SK-N-SH (cell line): ENCODE data around the gene MINDY4. TPM values are rescaled to one million over a fixed set of nuclear protein-coding genes. Genes with fewer than 3 reads are reported as not detected.

ENCODE experiments used
- CTCF ChIA-PET: fragments of 300-600, 350-600 bp; formaldehyde crosslinking; extraction: SDS; loops from one replicate; lab custom pipeline; 2021; lab: Yijun Ruan, JAX
- POLR2A ChIA-PET: fragments of 350-600 bp; sonication (Branson Sonifier 250); formaldehyde crosslinking; extraction: SDS; loops from one replicate; lab custom pipeline; 2020; ENCODE audit warnings: antibody characterized with exemption, inconsistent platforms; lab: Yijun Ruan, JAX
- DNase-seq: peaks from one replicate; pipeline ENCODE4 v3.0.0; 2012
- H2AFZ ChIP-seq: fragments of 200-600 bp; sonication (generic); 2 replicates; pipeline ENCODE4 v1.8.1; 2016; ENCODE audit warnings: antibody characterized with exemption, mild to moderate bottlenecking, low read depth
- H3F3A ChIP-seq: fragments of 200-600 bp; sonication (generic); replicated peaks from 2 replicates; pipeline ENCODE3; 2016; ENCODE audit warnings: antibody characterized with exemption, mild to moderate bottlenecking; ENCODE audit not compliant: insufficient read depth
- H3K27ac ChIP-seq, 2 experiments: fragments of 200-500 bp in 1 of 2; fragments of 200-600 bp in 1 of 2; sonication (Bioruptor generic) in 1 of 2; sonication (generic), shearing (Covaris generic) in 1 of 2; 2 replicates each; pipeline versions ENCODE4 v1.5.1 to v1.6.1; 2014 to 2016; ENCODE audit warnings: low read depth in 2 of 2, inconsistent platforms in 1 of 2, low read length in 1 of 2, mild to moderate bottlenecking in 1 of 2, mixed read lengths in 1 of 2
- H3K27me3 ChIP-seq: fragments of 200-600 bp; sonication (generic), shearing (Covaris generic); 2 replicates; pipeline ENCODE4 v1.6.1; 2016; ENCODE audit warnings: mixed run types; ENCODE audit not compliant: insufficient read depth
- H3K36me3 ChIP-seq, 2 experiments: fragments of 200-500 bp in 1 of 2; fragments of 200-600 bp in 1 of 2; sonication (Bioruptor generic) in 1 of 2; sonication (generic) in 1 of 2; replicated peaks in 1 of 2; 2 replicates each; pipeline versions ENCODE3 to v1.5.1; 2014 to 2016; ENCODE audit warnings: low read length in 1 of 2, mild to moderate bottlenecking in 1 of 2; ENCODE audit not compliant: insufficient read depth in 2 of 2, control insufficient read depth in 1 of 2
- H3K4me1 ChIP-seq, 2 experiments: fragments of 200-500 bp in 1 of 2; fragments of 200-600 bp in 1 of 2; sonication (Bioruptor generic) in 1 of 2; sonication (generic), shearing (Covaris generic) in 1 of 2; 2 replicates each; pipeline versions ENCODE4 v1.5.1 to v1.6.1; 2014 to 2016; ENCODE audit warnings: low read depth in 1 of 2, low read length in 1 of 2, mixed run types in 1 of 2; ENCODE audit not compliant: insufficient read depth in 2 of 2, control insufficient read depth in 1 of 2
- H3K4me2 ChIP-seq: fragments of 200-600 bp; sonication (generic), shearing (Covaris generic); 2 replicates; pipeline ENCODE4 v1.6.1; 2017; ENCODE audit warnings: mixed run types
- H3K4me3 ChIP-seq, 2 experiments: fragments of 200-500 bp in 1 of 2; fragments of 200-600 bp in 1 of 2; sonication (Bioruptor generic) in 1 of 2; sonication (generic), shearing (Covaris generic) in 1 of 2; 2 replicates each; pipeline versions ENCODE4 v1.5.1 to v1.8.1; 2014 to 2016; ENCODE audit warnings: low read depth in 2 of 2, inconsistent platforms in 1 of 2, low read length in 1 of 2, mild to moderate bottlenecking in 1 of 2, mixed read lengths in 1 of 2, moderate library complexity in 1 of 2
- H3K79me2 ChIP-seq: fragments of 200-600 bp; sonication (generic); 2 replicates; pipeline ENCODE4 v1.8.1; 2017; ENCODE audit warnings: mild to moderate bottlenecking; ENCODE audit not compliant: insufficient read depth
- H3K9ac ChIP-seq: fragments of 200-600 bp; sonication (generic); 2 replicates; pipeline ENCODE4 v1.6.1; 2017; ENCODE audit warnings: mixed run types
- H3K9me2 ChIP-seq: fragments of 200-600 bp; sonication (generic); 2 replicates; pipeline ENCODE4 v1.6.1; 2017; ENCODE audit warnings: mixed run types
- H3K9me3 ChIP-seq: fragments of 200-600 bp; sonication (generic); 2 replicates; pipeline ENCODE4 v1.6.1; 2017; ENCODE audit warnings: mixed run types, mild to moderate bottlenecking, moderate library complexity
- H4K20me1 ChIP-seq: fragments of 200-600 bp; sonication (generic); 2 replicates; pipeline ENCODE4 v1.6.1; 2017; ENCODE audit warnings: mild to moderate bottlenecking, mixed run types; ENCODE audit not compliant: insufficient read depth
- CHD2 ChIP-seq: fragments of 150-350 bp; IDR thresholded peaks from 2 replicates; pipeline ENCODE4 v1.6.1; 2018; ENCODE audit warnings: low read length; ENCODE audit not compliant: partially characterized antibody
- ELF1 ChIP-seq: IDR thresholded peaks from 2 replicates; pipeline ENCODE4 v1.4.0; 2012
- EP300 ChIP-seq, 2 experiments: IDR thresholded peaks; 2 replicates each; pipeline versions ENCODE4 v1.4.0 to v1.6.1; 2012; ENCODE audit warnings: borderline replicate concordance in 1 of 2, low read depth in 1 of 2, low read length in 1 of 2
- FOXJ3 ChIP-seq: sonication (generic); formaldehyde crosslinking; IDR thresholded peaks from 2 replicates; pipeline ENCODE4 v1.5.1; 2020; ENCODE audit warnings: mild to moderate bottlenecking, missing genetic modification reagents
- FOXM1 ChIP-seq: IDR thresholded peaks from 2 replicates; pipeline ENCODE4 v1.4.0; 2012; ENCODE audit warnings: low read depth, mild to moderate bottlenecking
- GABPA ChIP-seq: IDR thresholded peaks from 2 replicates; pipeline ENCODE4 v1.4.0; 2012; ENCODE audit warnings: low read depth, mild to moderate bottlenecking
- NFIC ChIP-seq: IDR thresholded peaks from 2 replicates; pipeline ENCODE4 v1.4.0; 2012; ENCODE audit warnings: borderline replicate concordance
- NRF1 ChIP-seq: IDR thresholded peaks from 2 replicates; pipeline ENCODE4 v1.6.1; 2012; ENCODE audit warnings: low read depth, mild to moderate bottlenecking, low read length
- RAD21 ChIP-seq: IDR thresholded peaks from 2 replicates; pipeline ENCODE4 v1.6.1; 2012; ENCODE audit warnings: mild to moderate bottlenecking, low read length
- RCOR1 ChIP-seq: fragments of 150-350 bp; IDR thresholded peaks from 2 replicates; pipeline ENCODE4 v1.6.1; 2017; ENCODE audit warnings: antibody characterized with exemption, low read length
- RFX5 ChIP-seq: IDR thresholded peaks from 2 replicates; pipeline ENCODE4 v1.6.1; 2012; ENCODE audit warnings: mild to moderate bottlenecking, improper control_type of control experiment, low read length
- RXRA ChIP-seq: IDR thresholded peaks from 2 replicates; pipeline ENCODE4 v1.4.0; 2012; ENCODE audit warnings: low read depth, mild to moderate bottlenecking, borderline replicate concordance
- SIN3A ChIP-seq: IDR thresholded peaks from 2 replicates; pipeline ENCODE4 v1.6.1; 2012; ENCODE audit warnings: low read depth, mild to moderate bottlenecking, low read length, moderate library complexity, borderline replicate concordance
- SMC3 ChIP-seq: IDR thresholded peaks from 2 replicates; pipeline ENCODE4 v1.6.1; 2012; ENCODE audit warnings: low read depth, low read length, improper control_type of control experiment
- TAF1 ChIP-seq: IDR thresholded peaks from 2 replicates; pipeline ENCODE4 v1.6.1; 2012; ENCODE audit warnings: low read depth, mild to moderate bottlenecking, low read length, moderate library complexity, borderline replicate concordance
- TCF12 ChIP-seq: IDR thresholded peaks from 2 replicates; pipeline ENCODE4 v1.4.0; 2012
- TEAD4 ChIP-seq: IDR thresholded peaks from 2 replicates; pipeline ENCODE4 v1.4.0; 2012; ENCODE audit warnings: mild to moderate bottlenecking, borderline replicate concordance; ENCODE audit not compliant: insufficient read depth
- USF1 ChIP-seq: IDR thresholded peaks from 2 replicates; pipeline ENCODE4 v1.4.0; 2012; ENCODE audit warnings: low read depth, borderline replicate concordance
- YY1 ChIP-seq: IDR thresholded peaks from 2 replicates; pipeline ENCODE4 v1.4.0; 2012; ENCODE audit warnings: low read depth, mild to moderate bottlenecking
- ZBTB33 ChIP-seq: IDR thresholded peaks from 2 replicates; pipeline ENCODE4 v1.4.0; 2012; ENCODE audit warnings: low read depth, borderline replicate concordance
- whole genome bisulfite sequencing: methylation state at CpG from one replicate; pipeline ENCODE4 v1.1.6; 2017; ENCODE audit warnings: low lambda C conversion rate; 5-methylcytosine and 5-hydroxymethylcytosine counted together
- polyA plus RNA-seq, 3 experiments: library from polyadenylated mRNA; depleted of rRNA; stranded (reverse); fragments of >200 nt; gene quantifications; 2 replicates each; pipeline ENCODE4 v1.2.3, GENCODE V29; 2012
- TF ChIP-seq, protein P1 (sequence below): fragments of 150-350 bp; IDR thresholded peaks from 2 replicates; pipeline ENCODE4 v1.6.1; 2016; ENCODE audit warnings: mild to moderate bottlenecking, low read depth, low read length

MINDY4 gene
- polyA plus RNA-seq, 1 of the 3 experiments (the other 2 are of a cell fraction), result 1.8 TPM

DNA sequence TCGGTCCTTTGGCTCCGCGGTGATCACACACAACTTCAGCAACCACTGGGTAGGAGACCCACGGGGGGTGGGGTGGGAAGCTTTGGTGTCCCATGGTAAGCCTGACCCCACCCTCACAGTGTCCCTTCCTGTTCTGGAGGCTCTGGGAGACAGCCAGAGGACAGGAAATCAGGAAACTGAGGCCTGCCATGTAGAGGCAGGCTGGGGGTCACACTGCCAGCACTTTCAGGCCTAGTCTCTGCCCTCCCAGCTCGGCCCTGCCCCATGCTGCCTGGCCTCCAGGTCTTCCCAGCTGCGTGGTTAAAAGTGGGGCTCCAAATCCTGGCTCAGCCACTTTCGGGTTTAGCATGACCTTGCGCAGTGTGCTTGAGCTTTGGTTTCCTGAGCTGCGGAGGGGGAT is 151.4 kb downstream of the MINDY4 start:
- CTCF ChIA-PET, result interaction anchor here (0.8 to 4.2 kb wide), 5 partner anchors 10 to 240 kb away, joined by 3 to 34 read pairs (median 4); partner anchors contain the start of gene CRHR2
- Histone ChIP-seq H3K27me3 (no peaks in the 10 kb centered on the region), H3K27ac (no peak overlapping the region), H3K9ac (no peak overlapping the region), H2AFZ (no peak overlapping the region), H3F3A (peaks cover 11% of the 10 kb centered on the region), H3K4me2 (no peak overlapping the region), H3K36me3 (no peaks in the 10 kb centered on the region), H3K9me3 (no peaks in the 10 kb centered on the region), H4K20me1 (no peaks in the 10 kb centered on the region), H3K79me2 (no peaks in the 10 kb centered on the region), H3K4me3 (no peak overlapping the region), H3K4me1 (peaks cover 20 to 35% of the 10 kb centered on the region in 2 experiments; a peak in 3 of 4 replicates), H3K9me2 (no peaks in the 10 kb centered on the region)
- POLR2A ChIA-PET, result interaction anchor here (0.6 kb wide), 1 partner anchor 9 kb away, joined by 4 read pairs; no protein-coding TSS in a partner anchor
- WGBS, result 90% methylated on average over 8 of the region's 9 CpGs
- TF ChIP-seq NFIC (no peak), SIN3A (no peak), RXRA (no peak), SMC3 (no peak), RFX5 (no peak), NRF1 (no peak), RAD21 (no peak), TEAD4 (no peak), ZBTB33 (no peak), FOXJ3 (CRISPR knock-in tag) (no peak), YY1 (no peak), TCF12 (no peak)
- TF ChIP-seq, protein P1, sequence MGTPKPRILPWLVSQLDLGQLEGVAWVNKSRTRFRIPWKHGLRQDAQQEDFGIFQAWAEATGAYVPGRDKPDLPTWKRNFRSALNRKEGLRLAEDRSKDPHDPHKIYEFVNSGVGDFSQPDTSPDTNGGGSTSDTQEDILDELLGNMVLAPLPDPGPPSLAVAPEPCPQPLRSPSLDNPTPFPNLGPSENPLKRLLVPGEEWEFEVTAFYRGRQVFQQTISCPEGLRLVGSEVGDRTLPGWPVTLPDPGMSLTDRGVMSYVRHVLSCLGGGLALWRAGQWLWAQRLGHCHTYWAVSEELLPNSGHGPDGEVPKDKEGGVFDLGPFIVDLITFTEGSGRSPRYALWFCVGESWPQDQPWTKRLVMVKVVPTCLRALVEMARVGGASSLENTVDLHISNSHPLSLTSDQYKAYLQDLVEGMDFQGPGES, result no peak
- DNase-seq, result peak; percentile 12

DNA sequence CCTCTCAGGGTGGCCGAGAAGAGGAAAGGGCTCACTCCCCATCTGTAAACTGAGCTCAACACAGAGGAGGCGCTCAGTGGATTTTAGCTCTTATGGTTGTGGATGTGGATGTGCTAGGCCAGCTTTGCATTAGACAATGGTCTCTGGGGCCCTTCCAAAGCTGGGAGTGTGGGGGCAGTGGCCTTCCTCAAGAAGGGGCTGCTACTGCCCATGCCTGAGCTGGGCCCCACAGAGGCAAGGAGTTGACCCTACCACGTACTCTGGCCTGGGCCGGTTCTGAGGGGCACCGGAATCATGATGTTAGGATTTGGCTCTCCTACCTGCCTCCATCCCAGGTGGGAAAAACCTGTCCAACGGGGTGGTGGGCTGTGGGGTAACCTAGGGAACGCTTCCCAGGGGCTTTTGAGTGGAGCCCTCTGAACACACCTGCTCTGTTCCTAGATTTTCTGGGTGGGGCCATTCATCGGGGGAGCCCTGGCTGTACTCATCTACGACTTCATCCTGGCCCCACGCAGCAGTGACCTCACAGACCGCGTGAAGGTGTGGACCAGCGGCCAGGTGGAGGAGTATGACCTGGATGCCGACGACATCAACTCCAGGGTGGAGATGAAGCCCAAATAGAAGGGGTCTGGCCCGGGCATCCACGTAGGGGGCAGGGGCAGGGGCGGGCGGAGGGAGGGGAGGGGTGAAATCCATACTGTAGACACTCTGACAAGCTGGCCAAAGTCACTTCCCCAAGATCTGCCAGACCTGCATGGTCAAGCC is 152.0 kb downstream of the MINDY4 start:
- H3F3A ChIP-seq, result peaks cover 11% of the 10 kb centered on the region
- TF ChIP-seq CHD2 (no peak), RXRA (no peak), GABPA (no peak), TAF1 (no peak), TEAD4 (no peak), NFIC (no peak), RCOR1 (no peak), USF1 (no peak), EP300 (IDR thresholded peaks at IDR 0.05; ENCODE audit: borderline replicate concordance in 1 of 2, low read depth in 1 of 2, low read length in 1 of 2) (no peak), ZBTB33 (no peak), RAD21 (no peak), FOXM1 (no peak), SMC3 (no peak), ELF1 (no peak)
- no peaks in the 10 kb centered on the region for H3K9me2 ChIP-seq
- no peaks in the 10 kb centered on the region for H3K27me3 ChIP-seq
- H3K4me3 ChIP-seq, result no peak overlapping the region
- peak; percentile 17 for DNase-seq
- no peak overlapping the region for H2AFZ ChIP-seq
- H3K27ac ChIP-seq, result no peak overlapping the region
- no peaks in the 10 kb centered on the region for H3K9me3 ChIP-seq
- ChIA-PET POLR2A (interaction anchor here (0.6 kb wide), 1 partner anchor 9 kb away, joined by 4 read pairs; no protein-coding TSS in a partner anchor), CTCF (interaction anchor here (0.9 to 4.2 kb wide), 6 partner anchors 9 to 212 kb away, joined by 3 to 34 read pairs (median 4); no protein-coding TSS in a partner anchor)
- H3K9ac ChIP-seq, result no peak overlapping the region
- no peaks in the 10 kb centered on the region for H3K36me3 ChIP-seq
- no peak overlapping the region for H3K4me2 ChIP-seq
- WGBS, result 86% methylated on average over 16 of the region's 19 CpGs
- no peaks in the 10 kb centered on the region for H3K79me2 ChIP-seq
- H3K4me1 ChIP-seq, result peaks cover 20 to 35% of the 10 kb centered on the region in 2 experiments; a peak in 3 of 4 replicates
- no peaks in the 10 kb centered on the region for H4K20me1 ChIP-seq
